GM23338 (cell line): ENCODE results near the gene GPR32.

Experiments
- CREB1 ChIP-seq: fragments of 250-450 bp; sonication (Bioruptor Pico); IDR thresholded peaks from 2 replicates; pipeline ENCODE4 v1.5.0; 2020; ENCODE audit warnings: low read depth, mild to moderate bottlenecking, moderate library complexity
- CTCF ChIP-seq, 2 experiments: fragments of 200-600 bp in 1 of 2; sonication (generic) in 1 of 2; conservative IDR thresholded peaks; 2 replicates each; pipeline versions ENCODE4 v1.5.1 to v1.6.1; 2016 to 2017; ENCODE audit warnings: antibody characterized with exemption in 2 of 2, low read depth in 2 of 2, mild to moderate bottlenecking in 2 of 2, moderate library complexity in 1 of 2
- EZH2 ChIP-seq: fragments of 200-600 bp; sonication (generic); IDR thresholded peaks from one replicate; pipeline ENCODE4 v1.8.0; 2017; ENCODE audit warnings: antibody characterized with exemption, mild to moderate bottlenecking, low read depth; ENCODE audit not compliant: unreplicated experiment
- EZH2phosphoT487 ChIP-seq: fragments of 200-600 bp; sonication (generic); IDR thresholded peaks from one replicate; pipeline ENCODE4 v1.8.1; 2018; ENCODE audit warnings: antibody characterized with exemption; ENCODE audit not compliant: unreplicated experiment
- JUNB ChIP-seq: IDR thresholded peaks from one replicate; pipeline ENCODE4 v1.6.1; 2016; ENCODE audit warnings: antibody characterized with exemption; ENCODE audit not compliant: unreplicated experiment
- POLR2AphosphoS5 ChIP-seq: IDR thresholded peaks from 2 replicates; pipeline ENCODE4 v1.6.1; 2016; ENCODE audit warnings: antibody characterized with exemption, low read depth
- REST ChIP-seq: IDR thresholded peaks from one replicate; pipeline ENCODE4 v1.6.1; 2018; ENCODE audit warnings: antibody characterized with exemption; ENCODE audit not compliant: unreplicated experiment

DNA sequence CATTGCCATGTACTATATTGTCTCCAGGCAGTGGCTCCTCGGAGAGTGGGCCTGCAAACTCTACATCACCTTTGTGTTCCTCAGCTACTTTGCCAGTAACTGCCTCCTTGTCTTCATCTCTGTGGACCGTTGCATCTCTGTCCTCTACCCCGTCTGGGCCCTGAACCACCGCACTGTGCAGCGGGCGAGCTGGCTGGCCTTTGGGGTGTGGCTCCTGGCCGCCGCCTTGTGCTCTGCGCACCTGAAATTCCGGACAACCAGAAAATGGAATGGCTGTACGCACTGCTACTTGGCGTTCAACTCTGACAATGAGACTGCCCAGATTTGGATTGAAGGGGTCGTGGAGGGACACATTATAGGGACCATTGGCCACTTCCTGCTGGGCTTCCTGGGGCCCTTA, 624 bp downstream of the GPR32 start:
- TF ChIP-seq EZH2 (no peak), POLR2AphosphoS5 (no peak), CTCF (conservative IDR thresholded peaks at IDR 0.05; ENCODE audit: low read depth in 2 of 2) (no peak), EZH2phosphoT487 (no peak), CREB1 (CRISPR knock-in tag) (no peak), JUNB (no peak), REST (no peak)
